ENCODE results near the gene NOL7. TPM values are rescaled to one million over a fixed set of nuclear protein-coding genes. Genes with fewer than 3 reads are reported as not detected.

The NOL7 gene
- total and polyA plus RNA-seq, 2 of the 8 experiments (the other 6 are each of a cell fraction or from before 2014, with no cell fraction given), result 16.4 to 70.4 TPM

DNA sequence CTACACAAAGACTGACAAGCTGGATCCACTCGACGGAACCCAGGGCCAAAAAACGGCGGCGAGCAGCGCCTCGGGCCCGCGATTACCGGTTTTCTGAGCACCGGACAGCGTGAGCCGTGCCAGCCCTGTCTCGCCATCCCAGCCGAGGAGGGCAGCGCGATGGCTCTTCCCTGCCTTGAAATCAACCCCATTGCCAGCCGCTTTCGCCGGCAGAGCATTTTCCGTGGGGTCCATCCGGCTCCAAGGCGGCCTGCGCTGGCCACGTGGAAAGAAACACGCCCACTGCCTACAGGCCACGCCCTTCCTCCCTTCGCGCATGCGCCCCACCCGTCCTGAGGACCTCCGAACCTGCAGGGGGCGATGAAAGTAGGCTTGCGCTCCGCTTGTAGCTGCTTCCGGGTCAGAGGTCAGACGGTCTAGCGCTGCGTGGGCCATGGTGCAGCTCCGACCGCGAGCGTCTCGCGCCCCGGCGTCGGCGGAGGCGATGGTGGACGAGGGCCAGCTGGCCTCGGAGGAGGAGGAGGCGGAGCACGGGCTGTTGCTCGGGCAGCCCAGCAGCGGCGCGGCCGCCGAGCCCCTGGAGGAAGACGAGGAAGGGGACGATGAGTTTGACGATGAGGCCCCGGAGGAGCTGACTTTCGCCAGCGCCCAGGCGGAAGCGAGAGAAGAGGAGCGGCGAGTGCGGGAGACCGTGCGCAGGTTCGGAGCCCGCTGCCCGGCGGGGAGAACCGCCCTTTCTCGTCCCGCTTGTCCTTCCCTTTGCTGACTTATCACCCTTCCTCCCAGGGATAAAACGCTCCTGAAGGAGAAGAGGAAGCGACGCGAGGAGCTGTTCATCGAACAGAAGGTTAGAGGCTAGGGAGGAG lies at the start of gene NOL7 (continued):
- TF ChIP-seq TCF12 (IDR thresholded peaks at IDR 0.05; ENCODE audit: low read depth, low read length) (no peak), RAD21 (IDR thresholded peaks at IDR 0.05 in 1 of 2, conservative IDR thresholded peaks at IDR 0.05 in 1 of 2; ENCODE audit: low read depth in 2 of 2, low read length in 2 of 2) (peak in 1 of 2 experiments; percentile 1; a peak in 2 of 4 replicates), KDM5A (IDR thresholded peaks at IDR 0.05; ENCODE audit: low read length) (peak; percentile 53; the same call in 1 of the 2 replicates)
